ENCODE data around the gene PCBP2. TPM values are rescaled to one million over a fixed set of nuclear protein-coding genes. Genes with fewer than 3 reads are reported as not detected.

Gene PCBP2
- total and polyA plus RNA-seq, 2 of the 4 experiments (the other 2 are of a cell fraction): 190 to 586 TPM

- no TSS peak for BruUV-seq (replicated peaks)
Observed at GRCh38 chr12:53410951-53411350, 41.0 kb upstream of the PCBP2 start.

More at GRCh38 chr12:53410951-53411350, 41.0 kb upstream of the PCBP2 start:
- intact Hi-C loops (cut with micrococcal nuclease) (no loop called here), in situ Hi-C loops (cut with MboI; ENCODE audit: low sequenced_read_pairs) (no loop called here), dilution Hi-C loops (cut with HindIII; ENCODE audit: low sequenced_read_pairs, unreplicated experiment) (no loop called here)
- Histone ChIP-seq H4K20me1 (ENCODE audit: insufficient read depth, low read length) (no peaks in the 10 kb centered on the region), H2AK9ac (replicated peaks; ENCODE audit: low read depth, low read length, poor library complexity) (no peak overlapping the region), H2AFZ (replicated peaks; ENCODE audit: low read length, poor library complexity) (no peak overlapping the region), H3K27me3 (ENCODE audit: control insufficient read depth, insufficient read depth, low read length) (no peaks in the 10 kb centered on the region), H3K23ac (ENCODE audit: low read depth, low read length) (no peak overlapping the region), H2BK15ac (ENCODE audit: low read depth, low read length) (no peak overlapping the region), H2AK5ac (ENCODE audit: low read depth, low read length) (no peak overlapping the region), H4K5ac (ENCODE audit: low read depth, low read length) (no peak overlapping the region), H3K4ac (ENCODE audit: low read depth, low read length) (no peak overlapping the region), H4K8ac (ENCODE audit: low read depth in 2 of 2, low read length in 2 of 2) (no peak overlapping the region), H3K4me1 (ENCODE audit: control insufficient read depth, insufficient read depth, low read length) (peaks cover 8% of the 10 kb centered on the region; the same call in 1 of the 2 replicates), H3K4me3 (ENCODE audit: insufficient read depth, low read depth, low read length) (no peak overlapping the region), H2BK120ac (ENCODE audit: low read depth, low read length) (no peak overlapping the region), H3K18ac (ENCODE audit: low read depth, low read length) (no peak overlapping the region), H3K36me3 (ENCODE audit: control insufficient read depth, insufficient read depth, low read length) (peaks cover 45% of the 10 kb centered on the region), H3K9me1 (ENCODE audit: insufficient read depth, low read length) (peaks cover 9% of the 10 kb centered on the region; the same call in 1 of the 2 replicates), H3K56ac (ENCODE audit: extremely low read depth, insufficient read depth, low read length) (no peak overlapping the region), H3K14ac (replicated peaks; ENCODE audit: low read depth, low read length) (no peak overlapping the region), H4K91ac (ENCODE audit: insufficient read depth, low read depth, low read length) (no peak overlapping the region), H3K27ac (ENCODE audit: insufficient read depth, low read length) (no peak overlapping the region), H3K4me2 (ENCODE audit: low read depth, low read length) (no peak overlapping the region), H2BK20ac (ENCODE audit: low read depth, low read length) (no peak overlapping the region), H2BK5ac (ENCODE audit: low read depth, low read length, poor library complexity, severe bottlenecking) (no peak overlapping the region), H3K9ac (ENCODE audit: low read depth, low read length) (no peak overlapping the region), H3K9me3 (ENCODE audit: control insufficient read depth, insufficient read depth, low read length) (no peaks in the 10 kb centered on the region), H3K79me1 (ENCODE audit: low read depth in 1 of 2, low read length in 2 of 2) (peaks cover 14 to 22% of the 10 kb centered on the region in 2 experiments)
- ATAC-seq (ENCODE audit: low read depth) (no peak), DNase-seq (no peak)
- CTCF ChIA-PET: interaction anchor here (0.8 to 1.0 kb wide), 4 partner anchors 10 to 59 kb away, joined by 3 to 4 read pairs (median 3); no protein-coding TSS in a partner anchor
- POLR2A ChIA-PET (ENCODE audit: unreplicated experiment): interaction anchor here (0.6 kb wide), 1 partner anchor 14 kb away, joined by 3 read pairs; no protein-coding TSS in a partner anchor
- 88% methylated on average over 2 of the region's 5 CpGs; no CpG with 5 or more reads in 1 of the 2 experiments for WGBS, 2 experiments (ENCODE audit: extremely low coverage in 2 of 2, insufficient read length in 1 of 2)
- no peak for TF ChIP-seq ELK1 (IDR thresholded peaks at IDR 0.05; ENCODE audit: borderline replicate concordance, low read depth, low read length)
- TF ChIP-seq MXI1 (IDR thresholded peaks at IDR 0.05; ENCODE audit: borderline replicate concordance, low read depth, low read length): no peak
- no peak for TF ChIP-seq CTCF (conservative IDR thresholded peaks at IDR 0.05; ENCODE audit: low read depth, low read length)
- TF ChIP-seq SMC3 (IDR thresholded peaks at IDR 0.05; ENCODE audit: low read depth, low read length): no peak
- TF ChIP-seq USF2 (IDR thresholded peaks at IDR 0.05; ENCODE audit: low read depth, low read length): no peak
- no peak for TF ChIP-seq MAZ (IDR thresholded peaks at IDR 0.05; ENCODE audit: borderline replicate concordance, low read depth, low read length)
- no peak for TF ChIP-seq BHLHE40 (IDR thresholded peaks at IDR 0.05; ENCODE audit: low read depth, low read length)
- no peak for TF ChIP-seq RAD21 (IDR thresholded peaks at IDR 0.05; ENCODE audit: low read length)
- no peak for TF ChIP-seq RCOR1 (IDR thresholded peaks at IDR 0.05; ENCODE audit: insufficient replicate concordance, low read length)
- TF ChIP-seq CHD1 (IDR thresholded peaks at IDR 0.05; ENCODE audit: low read depth, low read length): no peak
- no peak for TF ChIP-seq FOS (IDR thresholded peaks at IDR 0.05; ENCODE audit: low read depth, low read length)
- no peak for TF ChIP-seq RFX5 (IDR thresholded peaks at IDR 0.05; ENCODE audit: low read depth, low read length)
- no peak for TF ChIP-seq POLR2A (IDR thresholded peaks at IDR 0.05; ENCODE audit: low read depth, low read length)
- no peak for TF ChIP-seq NFE2L2 (IDR thresholded peaks at IDR 0.05; ENCODE audit: low read depth, low read length)
- TF ChIP-seq MAFK (IDR thresholded peaks at IDR 0.05; ENCODE audit: low read depth, low read length): no peak

Data from IMR-90 (cell line).